Measurements from ENCODE around the gene PLXNB1. TPM values are rescaled to one million over a fixed set of nuclear protein-coding genes. Genes with fewer than 3 reads are reported as not detected.

PLXNB1 gene
- total RNA-seq, 2 donors from 2014 or later: 175 to 216 TPM

GRCh38 chr3:48436855-48437254 is 7.0 kb upstream of the PLXNB1 start:
- 88 to 92% methylated on average over 7 of the region's 7 CpGs for WGBS, 2 experiments (ENCODE audit: insufficient coverage in 1 of 2, insufficient read length in 1 of 2)
- Mint-ChIP-seq H3K4me1 (peaks cover 4% of the 10 kb centered on the region), H3K27ac (no peak overlapping the region), H3K9me3 (no peaks in the 10 kb centered on the region), H3K27me3 (ENCODE audit: insufficient read depth) (no peaks in the 10 kb centered on the region), H3K4me3 (no peak overlapping the region), H3K36me3 (ENCODE audit: low read depth) (peaks cover 30% of the 10 kb centered on the region)
- peaks cover 35% of the 10 kb centered on the region for H3K36me3 ChIP-seq (ENCODE audit: control insufficient read depth, insufficient read depth, low read length)
- no peak for TF ChIP-seq CTCF (conservative IDR thresholded peaks at IDR 0.05)
- no peaks in the 10 kb centered on the region for H3K9me3 ChIP-seq (ENCODE audit: control insufficient read depth, low read length)
- H3K4me1 ChIP-seq (ENCODE audit: control insufficient read depth, insufficient read depth, low read length): no peaks in the 10 kb centered on the region
- H3K9ac ChIP-seq (ENCODE audit: extremely low read depth, low read length, poor library complexity, severe bottlenecking): no peak overlapping the region
- no peak overlapping the region for H3K27ac ChIP-seq (ENCODE audit: low read depth, low read length)
- DNase-seq: peak; percentile 40
- no peaks in the 10 kb centered on the region for H3K27me3 ChIP-seq (ENCODE audit: control insufficient read depth, insufficient read depth, low read length, poor library complexity, severe bottlenecking)
- no peak overlapping the region for H3K4me3 ChIP-seq (ENCODE audit: low read length)

- no peaks in the 10 kb centered on the region for H3K9me3 Mint-ChIP-seq
Measured at GRCh38 chr3:48436477-48436787, 6.5 kb upstream of the PLXNB1 start.

DNA sequence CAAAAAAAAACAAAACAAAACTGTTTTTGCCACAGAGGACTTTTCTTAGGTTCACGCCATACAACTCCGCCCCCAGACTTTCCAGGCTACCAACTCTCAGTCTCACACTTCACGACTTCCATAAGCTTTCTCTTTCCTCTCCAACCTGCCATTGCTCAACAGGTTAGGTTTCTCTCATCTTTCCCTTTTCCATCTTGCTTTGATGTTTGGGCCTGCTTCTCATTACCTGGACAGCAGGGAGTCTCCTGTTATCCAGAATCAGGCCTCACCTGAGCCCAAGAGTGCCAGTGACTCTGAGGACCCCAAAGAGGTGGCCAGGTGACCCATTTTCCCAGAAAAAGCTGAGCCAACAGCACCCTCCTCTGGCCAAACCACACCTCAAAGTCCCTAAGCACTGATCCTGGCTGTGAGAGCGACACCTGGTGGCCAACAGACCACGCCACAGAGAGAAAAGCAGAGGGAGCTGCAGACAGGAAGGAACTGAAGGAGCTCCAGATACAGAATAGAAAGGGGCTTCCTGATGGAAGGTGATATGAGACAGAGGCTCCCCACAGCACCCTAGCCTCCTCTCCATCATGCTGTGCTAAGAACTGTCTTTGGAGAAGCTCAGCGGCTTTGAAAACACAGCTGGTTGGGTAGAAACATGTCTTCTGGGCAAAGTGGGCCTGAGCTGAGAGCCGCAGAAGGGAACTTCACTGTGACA is 6.0 kb upstream of the PLXNB1 start:
- Mint-ChIP-seq H3K4me3 (no peak overlapping the region), H3K27me3 (ENCODE audit: insufficient read depth) (no peaks in the 10 kb centered on the region), H3K4me1 (peaks cover 6% of the 10 kb centered on the region), H3K27ac (no peak overlapping the region), H3K9me3 (no peaks in the 10 kb centered on the region), H3K36me3 (ENCODE audit: low read depth) (peaks cover 30% of the 10 kb centered on the region)
- Histone ChIP-seq H3K9ac (ENCODE audit: extremely low read depth, low read length, poor library complexity, severe bottlenecking) (no peak overlapping the region), H3K27ac (ENCODE audit: low read depth, low read length) (no peak overlapping the region), H3K4me1 (ENCODE audit: control insufficient read depth, insufficient read depth, low read length) (no peaks in the 10 kb centered on the region), H3K9me3 (ENCODE audit: control insufficient read depth, low read length) (no peaks in the 10 kb centered on the region), H3K4me3 (ENCODE audit: low read length) (no peak overlapping the region), H3K27me3 (ENCODE audit: control insufficient read depth, insufficient read depth, low read length, poor library complexity, severe bottlenecking) (no peaks in the 10 kb centered on the region), H3K36me3 (ENCODE audit: control insufficient read depth, insufficient read depth, low read length) (peaks cover 34% of the 10 kb centered on the region)
- TF ChIP-seq CTCF (conservative IDR thresholded peaks at IDR 0.05): peak; percentile 100
- DNase-seq: peak; percentile 98
- 55 to 62% methylated on average over 6 to 7 of the region's 7 CpGs for WGBS, 2 experiments (ENCODE audit: insufficient coverage in 1 of 2, insufficient read length in 1 of 2)

More at GRCh38 chr3:48436477-48436787, 6.5 kb upstream of the PLXNB1 start:
- DNase-seq: no peak
- Histone ChIP-seq H3K36me3 (ENCODE audit: control insufficient read depth, insufficient read depth, low read length) (peaks cover 35% of the 10 kb centered on the region), H3K27me3 (ENCODE audit: control insufficient read depth, insufficient read depth, low read length, poor library complexity, severe bottlenecking) (no peaks in the 10 kb centered on the region), H3K4me3 (ENCODE audit: low read length) (no peak overlapping the region), H3K9ac (ENCODE audit: extremely low read depth, low read length, poor library complexity, severe bottlenecking) (no peak overlapping the region), H3K27ac (ENCODE audit: low read depth, low read length) (no peak overlapping the region), H3K9me3 (ENCODE audit: control insufficient read depth, low read length) (no peaks in the 10 kb centered on the region), H3K4me1 (ENCODE audit: control insufficient read depth, insufficient read depth, low read length) (no peaks in the 10 kb centered on the region)
- Mint-ChIP-seq H3K27ac (no peak overlapping the region), H3K36me3 (ENCODE audit: low read depth) (peaks cover 30% of the 10 kb centered on the region), H3K4me1 (peaks cover 5% of the 10 kb centered on the region), H3K4me3 (no peak overlapping the region), H3K27me3 (ENCODE audit: insufficient read depth) (no peaks in the 10 kb centered on the region)
- 29 to 46% methylated on average over 1 of the region's 1 CpG for WGBS, 2 experiments (ENCODE audit: insufficient coverage in 1 of 2, insufficient read length in 1 of 2)
- no peak for TF ChIP-seq CTCF (conservative IDR thresholded peaks at IDR 0.05)

All from endodermal cell (in vitro differentiated cells).